ENCODE measurements around the gene SLX4IP.

SLX4IP gene

DNA sequence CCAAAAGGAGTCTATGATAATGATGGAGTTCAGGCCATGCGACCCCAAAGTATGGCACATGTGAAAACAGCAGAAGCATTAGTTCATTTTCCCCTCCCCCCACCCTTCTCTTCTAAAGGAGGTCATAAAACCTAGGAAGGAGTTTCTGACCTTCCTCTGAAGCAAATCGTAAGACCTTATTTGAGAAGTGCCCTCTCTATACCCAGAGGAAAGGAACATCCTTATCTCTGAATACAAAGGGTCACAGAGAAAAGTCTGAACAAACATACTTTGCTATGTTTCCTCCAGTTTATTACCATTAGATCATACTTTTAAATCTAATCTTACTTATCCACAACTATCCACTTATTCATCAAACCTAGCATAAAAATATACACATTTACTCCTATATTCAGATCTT lies 48.6 kb downstream of the SLX4IP start:
- no peak overlapping the region for H3K4me3 ChIP-seq (ENCODE audit: low read depth, low read length)
- DNase-seq (ENCODE audit: low read depth): no peak
- TF ChIP-seq, protein P1, sequence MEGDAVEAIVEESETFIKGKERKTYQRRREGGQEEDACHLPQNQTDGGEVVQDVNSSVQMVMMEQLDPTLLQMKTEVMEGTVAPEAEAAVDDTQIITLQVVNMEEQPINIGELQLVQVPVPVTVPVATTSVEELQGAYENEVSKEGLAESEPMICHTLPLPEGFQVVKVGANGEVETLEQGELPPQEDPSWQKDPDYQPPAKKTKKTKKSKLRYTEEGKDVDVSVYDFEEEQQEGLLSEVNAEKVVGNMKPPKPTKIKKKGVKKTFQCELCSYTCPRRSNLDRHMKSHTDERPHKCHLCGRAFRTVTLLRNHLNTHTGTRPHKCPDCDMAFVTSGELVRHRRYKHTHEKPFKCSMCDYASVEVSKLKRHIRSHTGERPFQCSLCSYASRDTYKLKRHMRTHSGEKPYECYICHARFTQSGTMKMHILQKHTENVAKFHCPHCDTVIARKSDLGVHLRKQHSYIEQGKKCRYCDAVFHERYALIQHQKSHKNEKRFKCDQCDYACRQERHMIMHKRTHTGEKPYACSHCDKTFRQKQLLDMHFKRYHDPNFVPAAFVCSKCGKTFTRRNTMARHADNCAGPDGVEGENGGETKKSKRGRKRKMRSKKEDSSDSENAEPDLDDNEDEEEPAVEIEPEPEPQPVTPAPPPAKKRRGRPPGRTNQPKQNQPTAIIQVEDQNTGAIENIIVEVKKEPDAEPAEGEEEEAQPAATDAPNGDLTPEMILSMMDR (IDR thresholded peaks at IDR 0.05; ENCODE audit: control insufficient read depth, extremely low read depth, insufficient read depth): no peak

DNA sequence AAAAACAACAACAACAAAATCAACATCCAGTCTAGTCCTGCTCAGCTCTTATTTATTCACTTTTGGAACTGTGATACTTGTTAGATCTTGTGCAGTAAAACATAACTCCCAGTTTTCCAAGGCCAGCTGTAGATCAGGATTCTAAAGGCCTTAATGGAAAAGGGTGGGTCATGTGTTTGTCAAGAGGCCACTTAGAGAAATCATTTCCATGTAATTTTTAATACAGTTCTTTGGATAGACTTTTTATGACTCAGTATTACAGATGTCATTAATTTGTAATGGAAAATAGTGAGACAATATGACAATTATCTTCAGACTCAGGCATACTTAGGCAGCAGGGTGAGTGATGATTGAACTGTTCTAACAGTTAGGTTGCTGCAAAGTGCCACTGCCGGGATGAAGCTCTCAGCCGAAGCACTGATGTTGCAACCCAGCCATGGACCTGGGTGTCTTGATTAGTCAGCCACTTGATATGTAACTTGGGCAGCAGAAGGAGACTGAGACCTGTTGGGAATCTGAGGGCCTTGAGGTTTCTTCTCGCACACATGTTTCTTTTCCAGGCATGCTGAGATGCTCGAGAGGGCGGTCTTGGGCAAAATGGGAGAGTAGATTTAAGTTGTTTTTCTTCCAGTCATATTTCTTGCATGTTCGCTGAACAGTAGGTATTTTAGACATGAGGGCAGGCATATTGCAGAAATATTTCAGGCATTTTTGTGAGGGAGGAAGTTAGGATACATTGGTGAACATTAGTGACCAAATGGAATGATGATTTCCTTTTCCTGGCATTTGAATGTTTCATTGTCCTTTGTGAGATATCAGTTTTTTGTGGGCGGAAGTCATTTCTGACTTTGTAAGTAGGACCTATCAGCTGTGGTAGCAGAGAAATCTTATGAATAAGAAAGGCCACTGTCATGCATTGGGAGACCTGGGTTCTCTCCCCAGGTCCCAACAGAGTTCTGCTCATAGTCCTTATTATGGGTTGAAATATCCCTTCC lies 52.3 kb downstream of the SLX4IP start:
- H3K4me3 ChIP-seq (ENCODE audit: low read depth, low read length): no peak overlapping the region
- DNase-seq (ENCODE audit: low read depth): no peak
- TF ChIP-seq, protein P1 (IDR thresholded peaks at IDR 0.05; ENCODE audit: control insufficient read depth, extremely low read depth, insufficient read depth): no peak

DNA sequence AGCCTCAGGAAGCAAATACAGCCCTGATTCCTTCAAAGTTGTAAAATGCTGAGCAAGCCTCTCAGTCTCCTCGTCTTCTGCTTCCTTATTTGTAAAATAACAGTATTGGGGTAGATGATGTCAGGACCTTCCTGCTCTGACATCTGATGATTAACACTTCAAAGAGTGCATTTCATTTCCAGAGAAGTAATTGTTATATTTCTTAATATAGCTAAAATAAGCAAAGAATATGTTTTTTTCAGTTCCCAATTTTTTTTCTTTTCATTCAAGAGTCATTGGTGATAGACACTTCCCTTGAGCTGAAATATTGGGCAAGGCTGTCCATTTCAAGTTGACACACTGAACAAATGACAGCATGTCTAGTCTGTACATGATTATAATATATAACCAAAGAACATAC lies 53.4 kb downstream of the SLX4IP start:
- TF ChIP-seq, protein P1 (IDR thresholded peaks at IDR 0.05; ENCODE audit: control insufficient read depth, extremely low read depth, insufficient read depth): no peak
- H3K4me3 ChIP-seq (ENCODE audit: low read depth, low read length): no peak overlapping the region
- DNase-seq (ENCODE audit: low read depth): no peak

DNA sequence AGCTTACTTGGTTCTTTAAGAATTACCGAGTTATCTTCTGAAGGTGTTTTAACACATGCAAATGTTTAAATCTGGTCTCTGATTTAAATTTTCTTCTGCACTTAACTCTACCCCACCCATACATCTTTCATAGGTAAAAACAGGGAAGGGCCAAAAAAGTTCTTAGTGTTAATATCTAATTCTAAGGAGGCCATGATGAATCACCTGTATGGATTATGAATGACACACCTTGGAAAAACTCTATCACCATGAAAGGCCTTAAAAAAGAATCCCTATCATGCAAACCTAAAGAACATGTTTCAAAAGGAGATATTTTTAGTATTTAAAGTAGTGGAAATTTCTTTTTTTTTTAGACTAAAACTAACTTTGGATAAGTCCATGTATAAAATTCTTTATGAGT lies 54.7 kb downstream of the SLX4IP start:
- no peak overlapping the region for H3K4me3 ChIP-seq (ENCODE audit: low read depth, low read length)
- DNase-seq (ENCODE audit: low read depth): no peak
- TF ChIP-seq, protein P1 (IDR thresholded peaks at IDR 0.05; ENCODE audit: control insufficient read depth, extremely low read depth, insufficient read depth): no peak

DNA sequence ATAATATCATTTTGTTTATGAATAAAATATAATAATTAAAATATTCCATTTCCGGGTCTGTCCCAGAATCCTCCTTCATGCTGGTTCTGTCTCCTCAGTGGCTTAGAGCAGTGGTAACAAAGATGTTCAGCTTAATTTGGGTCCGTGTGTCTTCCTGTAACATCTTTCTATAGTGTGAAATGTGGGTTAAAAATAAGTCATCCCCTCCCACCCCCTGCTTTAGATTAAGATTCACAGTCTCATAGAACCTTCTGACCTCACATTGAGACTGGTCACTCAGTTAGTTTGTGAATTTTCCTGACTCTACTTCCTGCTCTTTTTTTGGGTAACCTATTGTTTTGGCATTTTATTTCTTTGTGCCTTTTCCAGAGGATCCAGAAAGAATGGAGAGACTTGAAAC lies 55.2 kb downstream of the SLX4IP start:
- TF ChIP-seq, protein P1 (IDR thresholded peaks at IDR 0.05; ENCODE audit: control insufficient read depth, extremely low read depth, insufficient read depth): no peak
- no peak overlapping the region for H3K4me3 ChIP-seq (ENCODE audit: low read depth, low read length)
- no peak for DNase-seq (ENCODE audit: low read depth)

DNA sequence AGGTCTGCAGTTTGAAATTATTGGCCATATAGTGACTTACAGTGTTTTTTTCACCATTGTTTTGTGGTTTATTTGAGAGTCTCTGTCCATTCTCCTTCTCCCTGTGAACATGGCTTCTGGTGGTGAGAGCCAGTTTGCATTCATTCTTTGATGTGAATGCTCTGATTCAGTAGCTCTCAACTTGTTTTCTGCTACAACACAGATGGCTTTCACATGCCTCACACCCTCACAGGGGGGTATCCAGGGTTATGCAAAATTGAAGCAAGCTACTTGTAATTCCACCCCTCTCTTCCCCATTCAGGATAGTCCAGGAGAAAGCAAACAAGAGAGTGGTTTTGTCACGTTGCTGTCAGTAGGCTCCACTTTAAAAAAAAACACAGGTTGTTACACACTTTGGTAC lies 55.6 kb downstream of the SLX4IP start:
- DNase-seq (ENCODE audit: low read depth): no peak
- TF ChIP-seq, protein P1 (IDR thresholded peaks at IDR 0.05; ENCODE audit: control insufficient read depth, extremely low read depth, insufficient read depth): no peak
- no peak overlapping the region for H3K4me3 ChIP-seq (ENCODE audit: low read depth, low read length)

All from LNCaP clone FGC (cell line).